HepG2 (cell line): ENCODE data around the gene DIAPH1. TPM values are rescaled to one million over a fixed set of nuclear protein-coding genes. Genes with fewer than 3 reads are reported as not detected.

Source experiments
- ARNT2 ChIP-seq: sonication (generic); formaldehyde crosslinking; IDR thresholded peaks from 2 replicates; pipeline ENCODE4 v1.8.0; 2022; ENCODE audit warnings: mild to moderate bottlenecking, low read depth, missing genetic modification reagents, moderate library complexity
- ARNTL ChIP-seq: sonication (generic); formaldehyde crosslinking; IDR thresholded peaks from 2 replicates; pipeline ENCODE4 v1.4.0; 2020; ENCODE audit warnings: mild to moderate bottlenecking, missing genetic modification reagents
- ATF5 ChIP-seq: sonication (generic); formaldehyde crosslinking; IDR thresholded peaks from 2 replicates; pipeline ENCODE4 v1.4.0; 2020; ENCODE audit warnings: mild to moderate bottlenecking, low read depth, missing genetic modification reagents
- CEBPB ChIP-seq: IDR thresholded peaks from 2 replicates; pipeline ENCODE4 v1.6.1; 2011; ENCODE audit warnings: low read depth, low read length, improper control_type of control experiment, borderline replicate concordance
- DMAP1 ChIP-seq: IDR thresholded peaks from 2 replicates; pipeline ENCODE4 v1.6.1; 2016
- EZH2 ChIP-seq: conservative IDR thresholded peaks from 2 replicates; pipeline ENCODE4 v1.6.1; 2012; ENCODE audit warnings: mild to moderate bottlenecking, low read depth, low read length, moderate library complexity
- FOSL2 ChIP-seq: sonication (generic); formaldehyde crosslinking; IDR thresholded peaks from 2 replicates; pipeline ENCODE4 v1.4.0; 2020; ENCODE audit warnings: missing genetic modification reagents
- GATAD2A ChIP-seq: IDR thresholded peaks from 2 replicates; pipeline ENCODE4 v1.6.1; 2016
- KAT8 ChIP-seq: IDR thresholded peaks from 2 replicates; pipeline ENCODE4 v1.6.1; 2016; ENCODE audit warnings: missing genetic modification reagents, missing compliant biosample characterization
- KMT2B ChIP-seq: IDR thresholded peaks from 2 replicates; pipeline ENCODE4 v1.6.1; 2016; ENCODE audit warnings: missing genetic modification reagents, missing compliant biosample characterization
- MIXL1 ChIP-seq: IDR thresholded peaks from 2 replicates; pipeline ENCODE4 v1.6.1; 2016
- NFATC3 ChIP-seq: sonication (generic); formaldehyde crosslinking; IDR thresholded peaks from 2 replicates; pipeline ENCODE4 v1.5.1; 2020; ENCODE audit warnings: mild to moderate bottlenecking, missing genetic modification reagents
- ONECUT2 ChIP-seq: sonication (generic); formaldehyde crosslinking; IDR thresholded peaks from 2 replicates; pipeline ENCODE4 v1.4.0; 2020; ENCODE audit warnings: missing genetic modification reagents
- POLR2G ChIP-seq: fragments of 200-400 bp; formaldehyde crosslinking; IDR thresholded peaks from 2 replicates; pipeline ENCODE4 v1.6.1; 2018; ENCODE audit warnings: mild to moderate bottlenecking, low read depth, low read length, moderate library complexity
- REPIN1 ChIP-seq: sonication (generic); formaldehyde crosslinking; IDR thresholded peaks from 2 replicates; pipeline ENCODE4 v1.8.0; 2022; ENCODE audit warnings: missing genetic modification reagents, low read depth, mild to moderate bottlenecking, borderline replicate concordance
- SMYD3 ChIP-seq: sonication (generic); formaldehyde crosslinking; IDR thresholded peaks from 2 replicates; pipeline ENCODE4 v1.8.1; 2023; ENCODE audit warnings: mild to moderate bottlenecking, missing genetic modification reagents
- TGIF2 ChIP-seq: IDR thresholded peaks from 2 replicates; pipeline ENCODE4 v1.6.1; 2016; ENCODE audit warnings: control low read depth, missing compliant biosample characterization
- ZSCAN21 ChIP-seq: sonication (generic); formaldehyde crosslinking; IDR thresholded peaks from 2 replicates; pipeline ENCODE4 v1.8.0; 2022; ENCODE audit warnings: mild to moderate bottlenecking, missing genetic modification reagents, moderate library complexity, borderline replicate concordance
- ZSCAN31 ChIP-seq: sonication (generic); formaldehyde crosslinking; IDR thresholded peaks from 2 replicates; pipeline ENCODE4 v1.5.0; 2020; ENCODE audit warnings: low read depth, mild to moderate bottlenecking, missing genetic modification reagents
- polyA plus RNA-seq, 8 experiments: library from polyadenylated mRNA; depleted of rRNA in 3 of 8; stranded (reverse) in 7 of 8; unstranded in 1 of 8; fragments of >200 nt; fragmentation: Illumina TruSeq in 4 of 8; extraction: Trizol in 4 of 8; gene quantifications; 2 replicates each; pipeline versions ENCODE4 v1.2.1 to v1.2.3, GENCODE V29; 2011 to 2016; ENCODE audit warnings: low read depth in 4 of 8, missing spikeins in 1 of 8, mixed read lengths in 1 of 8; ENCODE audit not compliant: insufficient read depth in 1 of 8
- total RNA-seq, 5 experiments: library from RNA; depleted of rRNA; stranded (reverse); fragments of >200 nt; fragmentation: Illumina TruSeq; extraction: Trizol; gene quantifications; 2 replicates each; pipeline ENCODE4 v1.2.3, GENCODE V29; 2016; ENCODE audit warnings: low read depth in 1 of 5
- TF ChIP-seq, protein P1 (sequence below): sonication (generic); formaldehyde crosslinking; IDR thresholded peaks from 2 replicates; pipeline ENCODE4 v1.4.0; 2020; ENCODE audit warnings: missing genetic modification reagents, mild to moderate bottlenecking, borderline replicate concordance
- TF ChIP-seq, protein P2 (sequence below): sonication (generic); formaldehyde crosslinking; conservative IDR thresholded peaks from 2 replicates; pipeline ENCODE4 v1.4.0; 2020; ENCODE audit warnings: missing genetic modification reagents
- TF ChIP-seq, protein P3 (sequence below), 2 experiments: sonication (generic) in 1 of 2; formaldehyde crosslinking in 1 of 2; IDR thresholded peaks; 2 replicates each; pipeline versions ENCODE4 v1.4.0 to v1.6.1; 2018 to 2020; ENCODE audit warnings: missing genetic modification reagents in 2 of 2, borderline replicate concordance in 1 of 2, low read depth in 1 of 2, mild to moderate bottlenecking in 1 of 2, missing biosample characterization in 1 of 2
- TF ChIP-seq, protein P4 (sequence below): sonication (generic); formaldehyde crosslinking; IDR thresholded peaks from 2 replicates; pipeline ENCODE4 v1.4.0; 2020; ENCODE audit warnings: low read depth, missing genetic modification reagents

Gene DIAPH1
- total and polyA plus RNA-seq, 2 of the 13 experiments (the other 11 are each of a cell fraction or from before 2014, with no cell fraction given), result 25.1 to 33.9 TPM

- TF ChIP-seq, protein P1, sequence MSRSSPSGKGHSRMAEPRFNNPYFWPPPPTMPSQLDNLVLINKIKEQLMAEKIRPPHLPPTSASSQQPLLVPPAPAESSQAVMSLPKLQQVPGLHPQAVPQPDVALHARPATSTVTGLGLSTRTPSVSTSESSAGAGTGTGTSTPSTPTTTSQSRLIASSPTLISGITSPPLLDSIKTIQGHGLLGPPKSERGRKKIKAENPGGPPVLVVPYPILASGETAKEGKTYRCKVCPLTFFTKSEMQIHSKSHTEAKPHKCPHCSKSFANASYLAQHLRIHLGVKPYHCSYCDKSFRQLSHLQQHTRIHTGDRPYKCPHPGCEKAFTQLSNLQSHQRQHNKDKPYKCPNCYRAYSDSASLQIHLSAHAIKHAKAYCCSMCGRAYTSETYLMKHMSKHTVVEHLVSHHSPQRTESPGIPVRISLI (CRISPR knock-in tag), result no peak
- peak; percentile 90 for TF ChIP-seq KAT8 (CRISPR knock-in tag)
- no peak for TF ChIP-seq ONECUT2 (CRISPR knock-in tag)
- no peak for TF ChIP-seq ARNTL (CRISPR knock-in tag)
- TF ChIP-seq, protein P2, sequence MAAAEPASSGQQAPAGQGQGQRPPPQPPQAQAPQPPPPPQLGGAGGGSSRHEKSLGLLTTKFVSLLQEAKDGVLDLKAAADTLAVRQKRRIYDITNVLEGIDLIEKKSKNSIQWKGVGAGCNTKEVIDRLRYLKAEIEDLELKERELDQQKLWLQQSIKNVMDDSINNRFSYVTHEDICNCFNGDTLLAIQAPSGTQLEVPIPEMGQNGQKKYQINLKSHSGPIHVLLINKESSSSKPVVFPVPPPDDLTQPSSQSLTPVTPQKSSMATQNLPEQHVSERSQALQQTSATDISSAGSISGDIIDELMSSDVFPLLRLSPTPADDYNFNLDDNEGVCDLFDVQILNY, result no peak
- TF ChIP-seq ZSCAN21 (CRISPR knock-in tag), result no peak
- peak; percentile 20; the same call in 1 of the 2 replicates for TF ChIP-seq NFATC3
- no peak for TF ChIP-seq SMYD3 (CRISPR knock-in tag)
- TF ChIP-seq FOSL2 (CRISPR knock-in tag), result peak; percentile 87
- TF ChIP-seq POLR2G, result no peak
- TF ChIP-seq MIXL1 (CRISPR knock-in tag), result peak; percentile 72; the same call in 1 of the 2 replicates
- TF ChIP-seq ARNT2 (CRISPR knock-in tag), result no peak
- TF ChIP-seq REPIN1, result peak; percentile 26; the same call in 1 of the 2 replicates
- TF ChIP-seq ATF5 (CRISPR knock-in tag), result no peak
- TF ChIP-seq DMAP1 (CRISPR knock-in tag), result peak; percentile 52; the same call in 1 of the 2 replicates
- no peak for TF ChIP-seq EZH2
- TF ChIP-seq TGIF2 (CRISPR knock-in tag), result 0 out of 2 replicates have a peak, but pooled peaks have one; percentile 25
- peak; percentile 37; the same call in 1 of the 2 replicates for TF ChIP-seq GATAD2A (CRISPR knock-in tag)
- TF ChIP-seq CEBPB, result peak; percentile 43; the same call in 1 of the 2 replicates
- no peak for TF ChIP-seq ZSCAN31 (CRISPR knock-in tag)
- TF ChIP-seq, protein P3, sequence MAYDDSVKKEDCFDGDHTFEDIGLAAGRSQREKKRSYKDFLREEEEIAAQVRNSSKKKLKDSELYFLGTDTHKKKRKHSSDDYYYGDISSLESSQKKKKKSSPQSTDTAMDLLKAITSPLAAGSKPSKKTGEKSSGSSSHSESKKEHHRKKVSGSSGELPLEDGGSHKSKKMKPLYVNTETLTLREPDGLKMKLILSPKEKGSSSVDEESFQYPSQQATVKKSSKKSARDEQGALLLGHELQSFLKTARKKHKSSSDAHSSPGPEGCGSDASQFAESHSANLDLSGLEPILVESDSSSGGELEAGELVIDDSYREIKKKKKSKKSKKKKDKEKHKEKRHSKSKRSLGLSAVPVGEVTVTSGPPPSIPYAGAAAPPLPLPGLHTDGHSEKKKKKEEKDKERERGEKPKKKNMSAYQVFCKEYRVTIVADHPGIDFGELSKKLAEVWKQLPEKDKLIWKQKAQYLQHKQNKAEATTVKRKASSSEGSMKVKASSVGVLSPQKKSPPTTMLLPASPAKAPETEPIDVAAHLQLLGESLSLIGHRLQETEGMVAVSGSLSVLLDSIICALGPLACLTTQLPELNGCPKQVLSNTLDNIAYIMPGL (CRISPR knock-in tag; IDR thresholded peaks at IDR 0.05; ENCODE audit: borderline replicate concordance in 1 of 2, low read depth in 1 of 2), result peak; percentile 73 to 82; a peak in 3 of 4 replicates
- TF ChIP-seq KMT2B, result peak; percentile 74; the same call in 1 of the 2 replicates
- TF ChIP-seq, protein P4, sequence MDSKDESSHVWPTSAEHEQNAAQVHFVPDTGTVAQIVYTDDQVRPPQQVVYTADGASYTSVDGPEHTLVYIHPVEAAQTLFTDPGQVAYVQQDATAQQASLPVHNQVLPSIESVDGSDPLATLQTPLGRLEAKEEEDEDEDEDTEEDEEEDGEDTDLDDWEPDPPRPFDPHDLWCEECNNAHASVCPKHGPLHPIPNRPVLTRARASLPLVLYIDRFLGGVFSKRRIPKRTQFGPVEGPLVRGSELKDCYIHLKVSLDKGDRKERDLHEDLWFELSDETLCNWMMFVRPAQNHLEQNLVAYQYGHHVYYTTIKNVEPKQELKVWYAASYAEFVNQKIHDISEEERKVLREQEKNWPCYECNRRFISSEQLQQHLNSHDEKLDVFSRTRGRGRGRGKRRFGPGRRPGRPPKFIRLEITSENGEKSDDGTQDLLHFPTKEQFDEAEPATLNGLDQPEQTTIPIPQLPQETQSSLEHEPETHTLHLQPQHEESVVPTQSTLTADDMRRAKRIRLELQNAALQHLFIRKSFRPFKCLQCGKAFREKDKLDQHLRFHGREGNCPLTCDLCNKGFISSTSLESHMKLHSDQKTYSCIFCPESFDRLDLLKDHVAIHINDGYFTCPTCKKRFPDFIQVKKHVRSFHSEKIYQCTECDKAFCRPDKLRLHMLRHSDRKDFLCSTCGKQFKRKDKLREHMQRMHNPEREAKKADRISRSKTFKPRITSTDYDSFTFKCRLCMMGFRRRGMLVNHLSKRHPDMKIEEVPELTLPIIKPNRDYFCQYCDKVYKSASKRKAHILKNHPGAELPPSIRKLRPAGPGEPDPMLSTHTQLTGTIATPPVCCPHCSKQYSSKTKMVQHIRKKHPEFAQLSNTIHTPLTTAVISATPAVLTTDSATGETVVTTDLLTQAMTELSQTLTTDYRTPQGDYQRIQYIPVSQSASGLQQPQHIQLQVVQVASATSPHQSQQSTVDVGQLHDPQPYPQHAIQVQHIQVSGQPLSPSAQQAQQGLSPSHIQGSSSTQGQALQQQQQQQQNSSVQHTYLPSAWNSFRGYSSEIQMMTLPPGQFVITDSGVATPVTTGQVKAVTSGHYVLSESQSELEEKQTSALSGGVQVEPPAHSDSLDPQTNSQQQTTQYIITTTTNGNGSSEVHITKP (CRISPR knock-in tag), result peak; percentile 46; the same call in 1 of the 2 replicates
These were observed 54.5 kb downstream of the DIAPH1 start (continued) for GRCh38 chr5:141564216-141564692.
